Psoas muscle (tissue), 8 donors: Measurements from ENCODE around the gene MAX. TPM values are rescaled to one million over a fixed set of nuclear protein-coding genes. Genes with fewer than 3 reads are reported as not detected.

Experiments
- ATAC-seq, 4 donors: fragments of 200-7000 bp; cut with Tn5 transposase; one replicate each; pipeline ENCODE4 v1.9.1; 2020; ENCODE audit warnings: moderate library complexity in 3 of 4, mild to moderate bottlenecking in 2 of 4
- DNase-seq, 2 donors: peaks; one replicate each; pipeline ENCODE4 v3.0.0-alpha.2; 2020
- H3K27ac ChIP-seq: fragments of 200-600 bp; one replicate; pipeline ENCODE4 v1.8.0; 2022
- H3K27me3 ChIP-seq, 3 donors: fragments of 200-600 bp in 1 of 3; one replicate each; pipeline versions ENCODE4 v1.6.1 to v1.8.0; 2013 to 2022; ENCODE audit warnings: low read length in 2 of 3, mild to moderate bottlenecking in 2 of 3, moderate library complexity in 1 of 3; ENCODE audit not compliant: insufficient read depth in 3 of 3
- H3K36me3 ChIP-seq, 2 donors: fragments of 200-600 bp in 1 of 2; one replicate each; pipeline versions ENCODE4 v1.6.1 to v1.8.0; 2013 to 2022; ENCODE audit warnings: low read depth in 1 of 2, mild to moderate bottlenecking in 1 of 2, moderate library complexity in 1 of 2; ENCODE audit not compliant: insufficient read depth in 1 of 2
- H3K4me1 ChIP-seq: fragments of 200-600 bp; one replicate; pipeline ENCODE4 v1.8.0; 2022
- H3K4me3 ChIP-seq: fragments of 200-600 bp; one replicate; pipeline ENCODE4 v1.8.0; 2022; ENCODE audit warnings: mild to moderate bottlenecking
- H3K9me3 ChIP-seq: fragments of 200-600 bp; one replicate; pipeline ENCODE4 v1.8.0; 2022
- WGBS, 3 donors: extraction: QIAGEN DNeasy Blood & Tissue Kit; methylation state at CpG; one replicate each; pipeline versions ENCODE4 v1.1.6 to v1.1.7; 2013; 5-methylcytosine and 5-hydroxymethylcytosine counted together
- intact Hi-C, 2 donors: fragments of 100-400 bp; cut with DNase I; formaldehyde crosslinking; loops; one replicate each; pipeline versions ENCODE4 v1.11.0 to v1.14.2; 2022
- polyA plus RNA-seq, 3 donors: library from polyadenylated mRNA; stranded (reverse); fragments of 200-250 nt; gene quantifications; one replicate each; pipeline ENCODE4 v1.2.3, GENCODE V29; 2013
- total RNA-seq, 4 donors: library from RNA; stranded (reverse); fragmentation: NEBNext Ultra II Directional in 2 of 4; extraction: Animal tissue kit (Norgen Biotek cat#: 25700) in 2 of 4; gene quantifications; one replicate each; pipeline versions ENCODE4 v1.2.1 to v1.2.4, GENCODE V29; 2021 to 2023
- TF ChIP-seq, protein P1 (sequence below): fragments of 200-600 bp; IDR thresholded peaks from one replicate; pipeline ENCODE4 v1.8.0; 2022; ENCODE audit warnings: antibody characterized with exemption
- donor health status: healthy with polysubstance abuse.
- donor health status: DM: no; HTN: no; CAD: no; lungs with moderate emphysema.
- donor health status: Bipolar disorder and iron deficiency.
- donor health status: healthy.
- donor health status: DM: yes; HTN: yes; CAD: no.
- donor health status: DM: no; HTN: no; CAD: no.
- donor health status: DM: no; HTN: no; CAD: no.
- donor health status: DM: yes; HTN: yes; CAD: no.

The MAX gene
- total and polyA plus RNA-seq, 7 donors = 44.5 to 115 (median 50.6) TPM

DNA sequence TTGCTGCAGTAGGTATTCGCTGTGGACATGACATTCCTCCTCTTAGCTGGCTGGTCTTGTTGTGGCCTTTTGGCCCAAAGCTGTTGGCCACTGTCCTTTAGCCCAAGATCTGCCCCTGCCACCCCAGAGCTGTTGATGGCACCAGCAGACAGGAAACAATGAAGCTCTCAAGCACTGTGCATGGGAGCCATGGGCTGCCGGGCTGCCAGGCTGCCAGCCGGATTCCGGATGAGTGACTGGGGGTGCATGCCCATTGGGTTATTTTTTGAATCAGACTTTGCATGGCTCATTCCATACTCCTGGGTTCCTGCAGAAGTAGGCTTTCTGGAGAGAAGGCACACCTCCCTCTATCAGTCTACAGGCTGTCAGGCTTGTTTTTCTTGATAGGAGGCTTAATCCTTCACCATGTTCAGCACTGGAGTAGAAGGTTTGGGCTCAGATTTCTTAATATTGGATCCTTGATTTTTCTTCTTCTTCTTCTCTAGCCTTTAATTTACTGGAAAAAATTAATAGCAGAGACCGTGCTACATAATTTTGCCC is 32.4 kb downstream of the MAX start:
- TF ChIP-seq, protein P1, sequence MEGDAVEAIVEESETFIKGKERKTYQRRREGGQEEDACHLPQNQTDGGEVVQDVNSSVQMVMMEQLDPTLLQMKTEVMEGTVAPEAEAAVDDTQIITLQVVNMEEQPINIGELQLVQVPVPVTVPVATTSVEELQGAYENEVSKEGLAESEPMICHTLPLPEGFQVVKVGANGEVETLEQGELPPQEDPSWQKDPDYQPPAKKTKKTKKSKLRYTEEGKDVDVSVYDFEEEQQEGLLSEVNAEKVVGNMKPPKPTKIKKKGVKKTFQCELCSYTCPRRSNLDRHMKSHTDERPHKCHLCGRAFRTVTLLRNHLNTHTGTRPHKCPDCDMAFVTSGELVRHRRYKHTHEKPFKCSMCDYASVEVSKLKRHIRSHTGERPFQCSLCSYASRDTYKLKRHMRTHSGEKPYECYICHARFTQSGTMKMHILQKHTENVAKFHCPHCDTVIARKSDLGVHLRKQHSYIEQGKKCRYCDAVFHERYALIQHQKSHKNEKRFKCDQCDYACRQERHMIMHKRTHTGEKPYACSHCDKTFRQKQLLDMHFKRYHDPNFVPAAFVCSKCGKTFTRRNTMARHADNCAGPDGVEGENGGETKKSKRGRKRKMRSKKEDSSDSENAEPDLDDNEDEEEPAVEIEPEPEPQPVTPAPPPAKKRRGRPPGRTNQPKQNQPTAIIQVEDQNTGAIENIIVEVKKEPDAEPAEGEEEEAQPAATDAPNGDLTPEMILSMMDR = no peak
- no peak for DNase-seq
- H3K36me3 ChIP-seq = peaks cover 0 to 19% of the 10 kb centered on the region in 2 donors
- no peak for ATAC-seq
- no peaks in the 10 kb centered on the region for H3K27me3 ChIP-seq
- H3K4me1 ChIP-seq = peaks cover 52% of the 10 kb centered on the region
- intact Hi-C loops = no loop called here
- no peaks in the 10 kb centered on the region for H3K9me3 ChIP-seq
- peak overlapping the region; percentile 31 for H3K27ac ChIP-seq
- H3K4me3 ChIP-seq = peak overlapping the region; percentile 31
- 42 to 79% (median 50%) methylated on average over 5 of the region's 5 CpGs for WGBS, 3 donors

DNA sequence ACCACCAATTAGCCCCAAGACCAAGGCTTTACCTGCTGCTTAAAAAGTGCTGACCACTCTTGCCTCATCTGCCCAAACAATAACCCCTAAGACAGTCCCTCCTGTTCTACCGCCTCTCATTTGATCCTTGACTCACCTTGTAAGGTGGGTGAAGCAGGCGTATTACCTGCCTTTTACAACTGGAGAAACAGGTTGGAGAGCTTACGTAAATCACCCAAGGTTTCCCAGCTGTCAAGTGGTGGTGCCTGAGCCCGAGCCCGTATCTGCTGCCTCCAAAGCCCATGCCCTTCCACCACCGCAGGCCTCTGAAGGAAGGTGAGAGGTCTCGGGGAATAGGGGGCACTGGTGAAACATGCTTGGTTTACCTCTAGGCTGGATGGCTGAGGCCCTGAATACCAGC is 36.6 kb downstream of the MAX start:
- H3K27me3 ChIP-seq = no peaks in the 10 kb centered on the region
- no peak overlapping the region for H3K4me3 ChIP-seq
- DNase-seq (no peak), ATAC-seq (no peak)
- TF ChIP-seq, protein P1 = no peak
- H3K36me3 ChIP-seq = peaks cover 6 to 61% of the 10 kb centered on the region in 2 donors
- H3K27ac ChIP-seq = no peak overlapping the region
- H3K9me3 ChIP-seq = no peaks in the 10 kb centered on the region
- intact Hi-C loops = no loop called here
- H3K4me1 ChIP-seq = peaks cover 11% of the 10 kb centered on the region
- 93 to 96% (median 94%) methylated on average over 7 of the region's 7 CpGs for WGBS, 3 donors

DNA sequence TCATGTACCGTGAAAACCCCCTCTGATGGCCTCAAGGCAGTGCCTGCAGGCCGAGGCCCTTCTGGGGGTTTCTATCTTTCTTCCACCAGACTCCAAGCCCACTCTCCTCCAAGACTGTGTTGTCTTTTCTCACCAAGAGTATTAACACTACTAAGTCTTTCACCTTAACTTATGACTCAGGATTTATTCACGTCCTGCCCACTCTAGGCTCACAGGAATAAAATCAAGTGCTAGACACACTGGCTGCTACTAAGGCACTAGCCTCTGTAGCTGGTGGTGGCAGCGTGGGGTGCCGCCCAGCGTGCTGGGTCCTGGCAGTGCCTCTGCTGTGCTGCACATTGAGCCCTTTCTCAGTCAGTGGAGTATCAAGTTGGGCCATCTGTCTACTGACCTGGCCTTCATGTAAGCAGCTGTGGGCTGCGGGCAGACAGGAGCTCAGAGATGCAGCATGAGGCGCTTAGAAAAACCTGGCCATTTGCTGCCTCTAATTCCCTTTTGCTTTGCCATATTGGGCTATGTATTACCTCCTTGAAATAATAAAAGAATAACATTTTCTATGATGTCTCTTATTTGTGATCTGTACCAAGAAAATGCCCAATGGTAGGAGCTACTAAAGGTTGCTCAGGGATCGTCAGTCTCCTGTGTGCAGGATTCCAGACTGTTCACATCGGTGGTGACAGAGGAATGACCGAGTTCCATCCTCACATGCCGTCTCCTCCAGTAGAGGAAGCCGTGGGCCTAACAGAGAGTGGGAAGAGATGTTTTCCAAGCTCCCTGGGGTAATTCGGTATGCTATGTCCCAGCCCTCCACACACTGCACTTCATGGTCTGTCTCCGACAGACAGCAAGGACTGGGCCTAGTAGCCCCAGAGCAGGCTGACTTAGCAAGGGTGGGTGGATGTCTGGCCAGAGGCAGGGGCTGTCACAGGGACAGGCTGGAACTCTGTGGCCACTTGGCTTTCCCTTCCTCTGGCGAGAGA is 39.9 kb downstream of the MAX start:
- H3K36me3 ChIP-seq = peaks cover 8 to 67% of the 10 kb centered on the region in 2 donors
- no peaks in the 10 kb centered on the region for H3K9me3 ChIP-seq
- WGBS, 3 donors = 88% methylated on average over 16 of the region's 16 CpGs
- ATAC-seq (peak in 2 of 4 donors; percentile 16 to 22), DNase-seq (no peak)
- intact Hi-C loops = loop anchor here in 1 of 2 donors (5.0 kb wide), 1 partner anchor 1280 kb away; no protein-coding TSS in a partner anchor
- TF ChIP-seq, protein P1 = no peak
- no peaks in the 10 kb centered on the region for H3K27me3 ChIP-seq
- H3K4me1 ChIP-seq = no peaks in the 10 kb centered on the region
- no peak overlapping the region for H3K4me3 ChIP-seq
- no peak overlapping the region for H3K27ac ChIP-seq

DNA sequence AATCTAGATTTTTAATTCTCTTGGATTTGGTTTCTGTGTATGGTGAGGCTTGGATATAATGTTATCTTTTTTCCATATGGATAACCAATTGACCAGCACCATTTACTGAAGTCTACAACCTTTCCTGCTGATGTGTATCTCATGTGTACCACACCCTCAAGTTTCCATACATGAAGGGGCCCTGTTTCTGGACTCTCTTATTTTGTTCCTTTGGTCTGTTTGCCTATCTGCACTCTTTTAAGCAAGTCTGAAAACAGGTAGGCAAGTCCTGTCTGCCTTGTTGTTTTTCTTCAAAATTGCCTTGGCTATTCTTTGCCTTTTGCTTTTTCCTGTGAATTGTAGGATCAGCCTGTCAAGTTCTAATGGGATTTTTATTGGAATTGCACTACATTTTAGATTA is 44.6 kb downstream of the MAX start:
- no peak for DNase-seq

More for the DNA sequence above, 44.6 kb downstream of the MAX start:
- H3K27ac ChIP-seq = no peak overlapping the region
- no peaks in the 10 kb centered on the region for H3K9me3 ChIP-seq
- TF ChIP-seq, protein P1 = no peak
- H3K27me3 ChIP-seq = no peaks in the 10 kb centered on the region
- no peak overlapping the region for H3K4me3 ChIP-seq
- H3K4me1 ChIP-seq = no peaks in the 10 kb centered on the region
- intact Hi-C loops = no loop called here
- no peak for ATAC-seq
- peaks cover 4 to 63% of the 10 kb centered on the region in 2 donors for H3K36me3 ChIP-seq
